AG04449 (cell line): ENCODE measurements around the gene ZRANB3.

Experiments
- CTCF ChIA-PET: fragments of 350-600 bp; formaldehyde crosslinking; extraction: SDS; loops from one replicate; lab custom pipeline; 2021; ENCODE audit warnings: antibody characterized with exemption; lab: Yijun Ruan, JAX
- POLR2A ChIA-PET: fragments of 400-600, 350-600 bp; formaldehyde crosslinking; extraction: SDS; loops from one replicate; lab custom pipeline; 2020; ENCODE audit warnings: antibody characterized with exemption, inconsistent platforms; lab: Yijun Ruan, JAX
- DNase-seq: peaks from one replicate; pipeline ENCODE4 v3.0.0-alpha.2; 2010; ENCODE audit warnings: low read depth, low spot score
- H3K4me3 ChIP-seq: 2 replicates; pipeline ENCODE4 v1.5.1; 2011; ENCODE audit warnings: low read depth, mild to moderate bottlenecking, control low read depth, low read length
- CTCF ChIP-seq: IDR thresholded peaks from one replicate; pipeline ENCODE4 v1.5.1; 2011; ENCODE audit warnings: mild to moderate bottlenecking, moderate library complexity, low read length, control low read depth, inconsistent platforms; ENCODE audit not compliant: insufficient read depth; ENCODE audit errors: missing control alignments

ZRANB3 gene

GRCh38 chr2:135494917-135495316 is 36.1 kb downstream of the ZRANB3 start:
- CTCF ChIA-PET, result no interaction called here
- DNase-seq, result no peak
- H3K4me3 ChIP-seq, result no peak overlapping the region
- no peak for TF ChIP-seq CTCF
- POLR2A ChIA-PET, result no interaction called here

- DNase-seq, result peak; percentile 17
- POLR2A ChIA-PET, result no interaction called here
- TF ChIP-seq CTCF, result no peak
- CTCF ChIA-PET, result no interaction called here
- H3K4me3 ChIP-seq, result no peak overlapping the region
These were observed 36.5 kb downstream of the ZRANB3 start for GRCh38 chr2:135494503-135494902.

GRCh38 chr2:135490376-135490775 is 40.6 kb downstream of the ZRANB3 start:
- CTCF ChIA-PET, result no interaction called here
- DNase-seq, result peak; percentile 47
- POLR2A ChIA-PET, result no interaction called here
- no peak for TF ChIP-seq CTCF
- H3K4me3 ChIP-seq, result no peak overlapping the region

- DNase-seq, result no peak
- POLR2A ChIA-PET, result no interaction called here
- TF ChIP-seq CTCF, result no peak
- H3K4me3 ChIP-seq, result no peak overlapping the region
- CTCF ChIA-PET, result interaction anchor here (1.1 kb wide), 1 partner anchor 9 kb away, joined by 3 read pairs; no protein-coding TSS in a partner anchor
These were observed 45.6 kb downstream of the ZRANB3 start for GRCh38 chr2:135485441-135485840.

- no peak for DNase-seq
- no peak overlapping the region for H3K4me3 ChIP-seq
- ChIA-PET CTCF (interaction anchor here (1.5 to 3.3 kb wide), 4 partner anchors 9 to 471 kb away, joined by 4 to 43 read pairs (median 8); no protein-coding TSS in a partner anchor), POLR2A (no interaction called here)
- no peak for TF ChIP-seq CTCF
These were observed 55.9 kb downstream of the ZRANB3 start for GRCh38 chr2:135475128-135475527.

- H3K4me3 ChIP-seq, result no peak overlapping the region
- peak; percentile 33 for TF ChIP-seq CTCF
- CTCF ChIA-PET, result interaction anchor here (0.7 to 3.3 kb wide), 11 partner anchors 14 to 469 kb away, joined by 3 to 43 read pairs (median 4); no protein-coding TSS in a partner anchor
- POLR2A ChIA-PET, result no interaction called here
- no peak for DNase-seq
These were observed 57.5 kb downstream of the ZRANB3 start for GRCh38 chr2:135473567-135473966.
